HL-60 (cell line): ENCODE results near the gene CHD5.

Source experiments
- POLR2AphosphoS5 ChIP-seq: IDR thresholded peaks from 2 replicates; pipeline ENCODE4 v1.6.1; 2012; ENCODE audit warnings: low read depth
- TF ChIP-seq, protein P1 (sequence below): IDR thresholded peaks from one replicate; pipeline ENCODE4 v1.5.1; 2011; ENCODE audit warnings: low read length, control low read depth, inconsistent platforms; ENCODE audit not compliant: insufficient read depth
- TF ChIP-seq, protein P2 (sequence below): IDR thresholded peaks from 2 replicates; pipeline ENCODE4 v1.6.1; 2012; ENCODE audit warnings: low read depth; ENCODE audit not compliant: insufficient replicate concordance

DNA sequence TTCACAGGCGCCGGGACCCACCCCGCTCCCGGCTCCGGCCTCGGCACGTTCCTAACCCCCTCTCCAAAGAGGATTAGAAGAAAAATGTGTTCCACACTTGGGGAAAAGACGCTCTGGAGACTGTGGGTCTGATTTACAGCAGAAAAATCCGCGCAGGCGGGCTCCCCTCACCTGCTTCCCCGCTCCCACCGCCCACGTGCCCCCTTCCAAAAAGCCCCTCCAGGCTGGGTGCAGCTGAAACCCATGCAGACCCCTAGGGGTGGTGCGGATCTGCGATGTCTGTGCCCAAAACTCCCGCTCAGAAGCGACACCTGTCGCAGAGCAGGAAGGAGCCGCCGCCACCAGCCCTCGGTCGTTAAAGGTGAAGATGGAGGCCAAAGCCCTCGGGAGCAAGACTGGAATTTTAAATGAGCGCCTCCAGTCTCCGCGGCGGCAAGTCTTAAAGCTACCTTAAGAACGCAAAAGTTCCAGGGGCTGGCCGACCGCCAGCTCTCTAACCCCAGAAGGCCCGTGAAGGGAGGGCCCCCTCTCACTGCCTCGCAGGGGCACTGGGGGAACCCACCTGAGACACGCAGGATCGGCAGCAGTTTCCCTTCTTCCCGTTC, 688 bp upstream of the CHD5 start:
- TF ChIP-seq, protein P1, sequence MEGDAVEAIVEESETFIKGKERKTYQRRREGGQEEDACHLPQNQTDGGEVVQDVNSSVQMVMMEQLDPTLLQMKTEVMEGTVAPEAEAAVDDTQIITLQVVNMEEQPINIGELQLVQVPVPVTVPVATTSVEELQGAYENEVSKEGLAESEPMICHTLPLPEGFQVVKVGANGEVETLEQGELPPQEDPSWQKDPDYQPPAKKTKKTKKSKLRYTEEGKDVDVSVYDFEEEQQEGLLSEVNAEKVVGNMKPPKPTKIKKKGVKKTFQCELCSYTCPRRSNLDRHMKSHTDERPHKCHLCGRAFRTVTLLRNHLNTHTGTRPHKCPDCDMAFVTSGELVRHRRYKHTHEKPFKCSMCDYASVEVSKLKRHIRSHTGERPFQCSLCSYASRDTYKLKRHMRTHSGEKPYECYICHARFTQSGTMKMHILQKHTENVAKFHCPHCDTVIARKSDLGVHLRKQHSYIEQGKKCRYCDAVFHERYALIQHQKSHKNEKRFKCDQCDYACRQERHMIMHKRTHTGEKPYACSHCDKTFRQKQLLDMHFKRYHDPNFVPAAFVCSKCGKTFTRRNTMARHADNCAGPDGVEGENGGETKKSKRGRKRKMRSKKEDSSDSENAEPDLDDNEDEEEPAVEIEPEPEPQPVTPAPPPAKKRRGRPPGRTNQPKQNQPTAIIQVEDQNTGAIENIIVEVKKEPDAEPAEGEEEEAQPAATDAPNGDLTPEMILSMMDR: no peak
- no peak for TF ChIP-seq POLR2AphosphoS5
- TF ChIP-seq, protein P2, sequence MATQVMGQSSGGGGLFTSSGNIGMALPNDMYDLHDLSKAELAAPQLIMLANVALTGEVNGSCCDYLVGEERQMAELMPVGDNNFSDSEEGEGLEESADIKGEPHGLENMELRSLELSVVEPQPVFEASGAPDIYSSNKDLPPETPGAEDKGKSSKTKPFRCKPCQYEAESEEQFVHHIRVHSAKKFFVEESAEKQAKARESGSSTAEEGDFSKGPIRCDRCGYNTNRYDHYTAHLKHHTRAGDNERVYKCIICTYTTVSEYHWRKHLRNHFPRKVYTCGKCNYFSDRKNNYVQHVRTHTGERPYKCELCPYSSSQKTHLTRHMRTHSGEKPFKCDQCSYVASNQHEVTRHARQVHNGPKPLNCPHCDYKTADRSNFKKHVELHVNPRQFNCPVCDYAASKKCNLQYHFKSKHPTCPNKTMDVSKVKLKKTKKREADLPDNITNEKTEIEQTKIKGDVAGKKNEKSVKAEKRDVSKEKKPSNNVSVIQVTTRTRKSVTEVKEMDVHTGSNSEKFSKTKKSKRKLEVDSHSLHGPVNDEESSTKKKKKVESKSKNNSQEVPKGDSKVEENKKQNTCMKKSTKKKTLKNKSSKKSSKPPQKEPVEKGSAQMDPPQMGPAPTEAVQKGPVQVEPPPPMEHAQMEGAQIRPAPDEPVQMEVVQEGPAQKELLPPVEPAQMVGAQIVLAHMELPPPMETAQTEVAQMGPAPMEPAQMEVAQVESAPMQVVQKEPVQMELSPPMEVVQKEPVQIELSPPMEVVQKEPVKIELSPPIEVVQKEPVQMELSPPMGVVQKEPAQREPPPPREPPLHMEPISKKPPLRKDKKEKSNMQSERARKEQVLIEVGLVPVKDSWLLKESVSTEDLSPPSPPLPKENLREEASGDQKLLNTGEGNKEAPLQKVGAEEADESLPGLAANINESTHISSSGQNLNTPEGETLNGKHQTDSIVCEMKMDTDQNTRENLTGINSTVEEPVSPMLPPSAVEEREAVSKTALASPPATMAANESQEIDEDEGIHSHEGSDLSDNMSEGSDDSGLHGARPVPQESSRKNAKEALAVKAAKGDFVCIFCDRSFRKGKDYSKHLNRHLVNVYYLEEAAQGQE: no peak
